CD1c-positive myeloid dendritic cell (primary cell): ENCODE measurements around the gene PLXNA3.
A peak's percentile ranks its signal among the peaks of the same experiment; 100 is the strongest.

ENCODE experiments used
- DNase-seq: peaks from one replicate; pipeline ENCODE4 v3.0.0-alpha.2; 2016; ENCODE audit errors: extremely low spot score

The PLXNA3 gene

GRCh38 chrX:154458116-154458953 is at the start of gene PLXNA3:
PLXNA3 (plus strand) TSS chrX:154458281; CDS start chrX:154460184, 1,903 bp downstream.
- peak; percentile 71 for DNase-seq

GRCh38 chrX:154408659-154409221 is 49.3 kb upstream of the PLXNA3 start:
- DNase-seq: no peak

GRCh38 chrX:154409222-154409871 is 48.7 kb upstream of the PLXNA3 start, which contains the start of gene DNASE1L1:
DNASE1L1 (minus strand) TSS chrX:154409254; CDS start chrX:154405568, 3,686 bp downstream.
- peak; percentile 87 for DNase-seq

GRCh38 chrX:154411981-154412340 is 46.1 kb upstream of the PLXNA3 start:
- peak; percentile 47 for DNase-seq

- no peak for DNase-seq
These were observed 45.6 kb upstream of the PLXNA3 start for GRCh38 chrX:154412468-154412867.

- DNase-seq: no peak
These were observed 44.9 kb upstream of the PLXNA3 start for GRCh38 chrX:154413142-154413541.

GRCh38 chrX:154417157-154417556 is 40.9 kb upstream of the PLXNA3 start:
- no peak for DNase-seq

- DNase-seq: no peak
These were observed 38.9 kb upstream of the PLXNA3 start for GRCh38 chrX:154419189-154419588.

- no peak for DNase-seq
These were observed 38.2 kb upstream of the PLXNA3 start for GRCh38 chrX:154419688-154420401.

GRCh38 chrX:154420402-154420756 is 37.7 kb upstream of the PLXNA3 start:
- no peak for DNase-seq

GRCh38 chrX:154426916-154427770 is 30.9 kb upstream of the PLXNA3 start:
- peak; percentile 48 for DNase-seq

- DNase-seq: peak; percentile 93
These were observed 29.6 kb upstream of the PLXNA3 start, which contains the start of gene ATP6AP1 for GRCh38 chrX:154428176-154429171. ATP6AP1 (plus strand) TSS chrX:154428677; CDS start chrX:154428693, 16 bp downstream.

GRCh38 chrX:154429711-154430110 is 28.4 kb upstream of the PLXNA3 start:
- DNase-seq: peak; percentile 38

- DNase-seq: peak; percentile 16
These were observed 27.6 kb upstream of the PLXNA3 start for GRCh38 chrX:154430479-154430878.

GRCh38 chrX:154430916-154431315 is 27.2 kb upstream of the PLXNA3 start:
- peak; percentile 63 for DNase-seq

GRCh38 chrX:154431341-154431740 is 26.7 kb upstream of the PLXNA3 start:
- DNase-seq: peak; percentile 71

- no peak for DNase-seq
These were observed 25.9 kb upstream of the PLXNA3 start for GRCh38 chrX:154432210-154432609.

GRCh38 chrX:154433605-154434004 is 24.5 kb upstream of the PLXNA3 start:
- DNase-seq: no peak

GRCh38 chrX:154434394-154435168 is 23.5 kb upstream of the PLXNA3 start:
- DNase-seq: no peak
